Dermis blood vessel endothelial cell (primary cell): ENCODE measurements around the gene TFE3. TPM values are rescaled to one million over a fixed set of nuclear protein-coding genes. Genes with fewer than 3 reads are reported as not detected.

ENCODE experiments used
- DNase-seq: peaks from one replicate; pipeline ENCODE4 v3.0.0; 2010
- total RNA-seq: library from RNA; depleted of rRNA; stranded (reverse); fragments of >200 nt; gene quantifications from 2 replicates; pipeline ENCODE4 v1.2.3, GENCODE V29; 2014

Gene TFE3
- total RNA-seq, 1 donor from 2014 or later, result 22.8 TPM

DNA sequence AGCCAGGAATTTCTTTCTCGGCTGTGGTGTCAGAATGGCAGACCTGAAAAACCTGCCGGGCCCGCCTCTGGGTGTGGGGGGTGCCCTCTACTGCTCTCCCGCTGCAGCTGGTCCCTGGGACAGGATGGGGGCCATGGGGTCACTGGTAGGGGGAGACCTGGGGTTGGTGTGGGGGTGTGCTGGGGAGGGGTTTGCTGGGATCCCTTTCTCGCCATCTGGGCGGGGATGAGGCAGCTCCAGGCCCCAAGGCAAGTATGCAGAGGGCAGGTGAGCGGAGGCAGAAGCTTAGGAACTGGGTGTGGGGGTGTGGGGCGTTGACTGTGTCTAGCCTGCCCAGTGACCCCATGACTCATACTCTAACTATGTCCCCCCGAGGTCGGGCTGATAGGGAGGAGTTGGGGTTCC, 16.5 kb upstream of the TFE3 start:
- DNase-seq, result no peak

GRCh38 chrX:49059201-49059600, 16.0 kb upstream of the TFE3 start:
- DNase-seq, result no peak

DNA sequence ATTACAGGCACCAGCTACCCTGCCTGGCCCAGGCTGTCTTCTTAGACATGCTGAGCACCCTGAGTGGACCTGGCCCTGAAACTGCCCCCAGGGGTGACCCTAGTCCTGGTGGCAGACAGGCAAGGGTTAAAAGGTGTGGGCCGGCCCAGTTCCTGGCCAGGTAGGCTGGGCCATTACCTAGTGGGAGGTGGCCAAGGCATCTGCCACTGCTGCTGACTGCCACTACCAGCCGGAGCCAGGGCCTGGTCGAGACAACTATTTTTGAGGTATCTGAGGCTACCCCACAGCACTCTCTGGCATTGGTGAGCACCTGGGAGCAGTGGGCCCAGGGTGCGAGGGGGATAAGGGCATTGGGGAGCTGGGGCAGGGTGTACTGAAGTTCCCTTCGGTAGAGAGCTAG, 15.6 kb upstream of the TFE3 start, which contains the start of gene CCDC120:
CCDC120 (plus strand) TSS at position 206 of the 400 bp plus-strand sequence. CDS start 3,043 bp downstream, outside the sequence.
- DNase-seq, result no peak

GRCh38 chrX:49054073-49054762, 11.1 kb upstream of the TFE3 start:
- no peak for DNase-seq

- DNase-seq, result peak; percentile 72
Observed at GRCh38 chrX:49053223-49054072, 10.3 kb upstream of the TFE3 start.

DNA sequence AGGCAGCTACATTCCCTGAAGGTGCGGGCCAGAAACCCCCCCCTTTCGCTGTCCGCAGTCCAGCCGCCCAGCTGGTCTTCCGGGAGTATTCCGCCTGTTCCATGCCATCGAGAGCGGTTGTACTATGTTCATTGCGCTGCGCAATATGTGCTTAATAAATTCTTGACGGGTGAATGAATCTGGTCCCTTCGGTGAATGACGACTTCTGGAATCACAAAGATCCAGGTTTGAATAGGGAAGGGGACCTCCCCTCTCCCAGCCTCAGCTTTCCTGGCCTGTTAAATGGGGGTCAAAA, 777 bp upstream of the TFE3 start:
- no peak for DNase-seq

GRCh38 chrX:49042581-49043219, 457 bp downstream of the TFE3 start:
- DNase-seq, result peak; percentile 20

DNA sequence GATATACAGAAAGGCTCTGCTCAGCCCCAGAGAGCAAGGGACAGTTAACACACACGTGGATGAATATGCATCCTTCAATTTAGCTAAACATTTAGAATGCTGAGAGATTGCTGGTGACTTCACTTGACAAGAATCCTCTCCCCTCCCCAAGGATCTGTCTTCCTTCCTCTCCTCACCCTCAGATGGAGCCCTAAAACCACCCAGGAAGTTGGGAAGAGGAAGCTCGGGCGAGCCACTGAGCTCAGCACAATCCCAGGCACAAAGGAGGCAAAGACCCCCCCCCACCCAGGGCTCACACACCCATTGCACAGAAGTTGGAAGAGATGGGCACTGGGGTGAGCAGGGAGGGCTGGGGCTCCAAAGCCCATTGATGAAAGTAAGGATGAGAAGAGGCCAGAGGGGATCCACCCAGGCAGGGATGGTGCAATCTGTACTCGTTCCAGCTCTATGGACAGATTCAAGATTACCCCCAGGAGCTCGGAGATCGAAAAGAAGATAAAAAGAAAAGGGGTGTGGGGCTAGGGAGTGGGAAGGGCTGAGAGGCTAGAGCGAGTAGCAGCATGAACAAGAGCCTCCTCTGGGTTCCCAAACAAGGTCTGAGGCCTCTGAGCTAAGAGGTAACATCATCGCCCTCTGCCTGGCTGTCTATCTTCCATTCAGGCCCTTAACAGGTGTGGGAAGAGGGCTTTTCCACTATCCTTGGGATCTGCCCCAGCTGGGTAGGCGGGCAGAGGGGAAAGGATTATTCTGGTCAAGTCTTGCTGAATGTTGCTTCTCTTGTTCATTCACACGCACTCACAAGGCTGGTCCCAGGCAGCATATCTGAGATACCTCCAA, 1.2 kb downstream of the TFE3 start:
- DNase-seq, result peak; percentile 24

GRCh38 chrX:49040376-49040955, 2.7 kb downstream of the TFE3 start:
- DNase-seq, result peak; percentile 33

DNA sequence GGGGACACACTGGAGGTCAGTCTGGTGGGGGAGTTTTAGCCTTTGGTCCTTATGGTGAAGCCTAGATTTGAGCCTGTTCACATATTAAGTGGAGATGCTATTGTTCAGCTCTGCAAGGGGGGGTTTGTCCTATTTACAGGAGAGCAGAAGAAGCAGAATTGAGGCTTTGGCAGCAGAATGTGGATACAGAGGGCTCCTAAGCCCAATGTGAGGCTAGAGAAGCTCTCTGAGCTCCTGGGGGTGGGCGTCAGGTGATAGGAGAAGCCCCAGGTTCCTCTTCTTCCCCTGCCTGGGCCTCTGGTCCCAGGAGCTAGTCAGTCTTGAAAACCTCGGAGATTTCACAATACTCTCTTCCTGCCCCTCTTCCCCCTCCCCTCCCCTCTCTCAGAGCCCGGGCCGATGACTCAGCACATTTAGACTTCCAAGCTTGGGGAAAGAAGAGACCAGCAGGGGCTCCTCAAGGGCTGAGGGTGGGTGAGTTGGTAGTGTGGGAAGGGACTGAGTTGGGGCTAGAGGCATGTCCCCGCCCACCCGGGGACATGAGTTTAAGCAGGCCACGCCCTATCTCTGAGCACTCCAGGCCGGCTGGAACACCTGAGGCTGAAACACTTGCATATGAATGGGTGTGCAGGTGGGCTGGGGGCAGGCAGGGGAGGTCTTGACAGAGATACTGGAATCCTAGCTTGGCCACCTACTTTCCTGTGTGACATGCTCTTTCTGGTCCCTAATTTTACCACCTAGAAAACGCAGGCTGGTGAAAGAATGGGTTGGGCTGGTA, 3.4 kb downstream of the TFE3 start:
- DNase-seq, result peak; percentile 86

DNA sequence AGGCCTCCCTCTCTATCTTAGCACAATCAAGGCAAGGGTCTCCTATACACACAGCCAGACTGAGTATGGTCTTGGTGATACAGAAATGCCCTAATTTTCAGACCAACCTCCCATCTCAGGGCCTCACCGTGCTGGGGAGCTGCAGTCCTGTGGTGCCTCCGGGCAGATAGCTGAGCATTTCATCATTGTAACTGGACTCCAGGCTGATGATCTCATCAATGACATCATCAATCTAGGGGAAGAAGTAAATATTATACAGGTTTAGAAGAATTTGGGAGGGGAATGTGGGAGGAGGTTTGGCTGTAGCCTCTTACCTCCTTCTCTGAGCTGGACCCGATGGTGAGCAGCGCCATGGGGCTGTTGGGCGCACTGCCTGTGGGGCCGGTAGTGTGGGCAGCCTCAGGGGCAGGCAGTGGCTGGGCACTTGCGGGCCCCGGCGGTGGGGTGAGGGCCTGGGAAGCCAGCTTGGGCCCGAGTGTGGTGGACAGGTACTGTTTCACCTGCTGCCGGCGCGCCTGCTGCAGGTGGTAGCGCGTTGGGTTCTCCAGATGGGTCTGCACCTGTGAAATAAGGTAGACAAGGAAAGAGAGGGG, 5.2 kb downstream of the TFE3 start:
- no peak for DNase-seq

DNA sequence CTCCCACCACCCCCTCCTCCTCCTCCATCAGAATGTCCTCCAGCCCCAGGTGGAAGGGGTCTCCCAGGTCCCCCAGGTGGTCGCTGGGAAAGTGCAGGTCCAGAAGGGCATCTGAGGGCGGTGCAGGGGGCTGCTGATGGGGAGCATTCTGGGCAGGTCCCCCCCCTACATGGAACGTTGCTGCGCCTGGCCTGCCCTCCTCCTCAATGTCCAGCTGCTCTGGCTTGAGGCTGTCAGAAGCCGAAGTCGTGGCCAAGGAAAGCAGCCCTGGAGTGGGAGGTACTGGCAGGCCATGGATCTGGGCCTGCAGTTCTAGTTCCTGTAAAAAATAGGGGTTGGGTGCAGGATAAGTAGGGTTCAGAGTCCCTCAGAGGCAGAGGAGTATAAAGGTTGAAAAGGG, 12.9 kb downstream of the TFE3 start:
- DNase-seq, result no peak

DNA sequence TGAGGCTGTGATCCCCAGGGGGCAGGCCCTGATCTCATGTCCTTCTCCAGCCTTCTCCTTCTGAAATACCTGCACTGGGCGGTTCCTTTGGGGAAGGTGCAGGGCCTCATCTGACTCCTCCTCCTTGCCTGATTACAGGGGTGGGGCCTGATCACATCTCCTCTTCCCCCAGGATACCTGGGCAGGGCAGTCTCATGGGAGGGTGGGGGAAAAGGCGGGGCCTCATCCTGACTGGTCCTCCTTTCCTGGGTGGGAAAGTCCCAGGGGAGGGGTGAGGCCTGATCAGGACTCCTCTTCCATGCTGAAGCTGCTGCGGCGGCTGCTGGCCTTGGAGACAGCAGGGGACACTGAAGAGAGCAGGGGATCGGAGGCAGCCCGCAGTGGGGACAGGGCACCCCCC, 13.3 kb downstream of the TFE3 start:
- DNase-seq, result no peak

DNA sequence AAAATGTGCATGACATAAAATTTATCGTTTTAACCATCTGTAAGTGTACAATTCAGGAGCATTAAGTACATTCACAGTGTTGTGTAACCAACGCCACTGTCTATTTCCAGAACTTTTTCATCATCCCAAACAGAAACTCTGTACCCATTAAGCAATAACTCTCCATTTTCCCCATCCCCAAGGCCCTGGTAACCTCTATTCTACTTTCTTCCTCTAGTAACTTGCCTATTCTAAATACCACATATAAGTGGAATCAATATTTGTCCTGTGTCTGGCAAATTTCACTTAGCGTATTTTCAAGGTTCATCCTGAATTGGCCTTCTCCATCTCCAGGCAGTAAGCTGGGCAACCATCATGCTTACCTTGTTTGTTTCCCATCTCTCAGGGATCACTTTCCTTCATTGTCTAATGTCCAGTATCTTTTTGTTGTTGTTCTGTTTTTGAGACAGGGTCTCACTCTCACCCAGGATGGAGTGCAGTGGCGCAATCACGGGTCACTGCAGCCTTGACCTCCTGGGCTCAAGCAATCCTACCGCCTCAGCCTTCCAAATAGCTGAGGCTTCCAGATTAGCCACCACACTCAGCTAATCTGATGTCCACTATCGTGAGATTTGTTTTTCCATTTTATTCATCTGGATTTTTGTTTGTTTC, 23.4 kb downstream of the TFE3 start:
- no peak for DNase-seq

DNA sequence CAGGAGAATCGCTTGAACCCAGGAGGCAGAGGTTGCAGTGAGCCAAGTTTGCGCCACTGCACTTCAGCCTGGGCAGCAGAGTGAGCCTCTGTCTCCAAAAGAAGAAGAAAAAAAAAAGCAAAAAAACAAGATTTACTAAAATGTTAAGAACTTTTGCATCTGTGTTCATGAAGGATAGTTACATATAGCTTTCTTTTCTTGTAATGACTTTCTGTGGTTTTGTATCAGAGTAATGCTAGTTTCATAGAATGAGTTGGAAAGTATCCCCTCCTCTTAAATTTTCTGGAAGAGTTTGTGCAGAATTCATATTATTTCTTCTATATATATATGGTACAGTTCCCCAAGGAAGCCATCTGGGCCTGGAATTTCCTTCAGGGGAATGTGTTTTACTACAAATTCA, 24.1 kb downstream of the TFE3 start:
- DNase-seq, result no peak

GRCh38 chrX:49003696-49004095, 39.5 kb downstream of the TFE3 start:
- no peak for DNase-seq

GRCh38 chrX:49002091-49002935, 40.8 kb downstream of the TFE3 start, which contains the start of gene GRIPAP1:
TSS of gene GRIPAP1 (minus strand) at chrX:49002264. CDS start at chrX:49002229, 35 bp downstream.
- DNase-seq, result peak; percentile 86

- DNase-seq, result peak; percentile 66
Observed at GRCh38 chrX:49001521-49002090, 41.6 kb downstream of the TFE3 start.

GRCh38 chrX:49000636-49001035, 42.5 kb downstream of the TFE3 start:
- DNase-seq, result no peak
